Measurements from ENCODE around the gene SNTG2. TPM values are rescaled to one million over a fixed set of nuclear protein-coding genes. Genes with fewer than 3 reads are reported as not detected.

SNTG2 gene
- total RNA-seq, 1 experiment from 2014 or later = 20.5 TPM

- no peak for TF ChIP-seq ZNF281 (CRISPR knock-in tag; IDR thresholded peaks at IDR 0.05)
- TF ChIP-seq MYBL2 (CRISPR knock-in tag; IDR thresholded peaks at IDR 0.05) = no peak
Measured at GRCh38 chr2:1375794-1376193, 425.1 kb downstream of the SNTG2 start (continued).

GRCh38 chr2:1377473-1377872 lies 426.8 kb downstream of the SNTG2 start:
- no peak for DNase-seq (ENCODE audit: low spot score)
- TF ChIP-seq ERG (CRISPR knock-in tag; IDR thresholded peaks at IDR 0.05) (no peak), SOX15 (CRISPR knock-in tag; IDR thresholded peaks at IDR 0.05) (no peak), CREB1 (CRISPR knock-in tag; IDR thresholded peaks at IDR 0.05) (no peak), E2F5 (CRISPR knock-in tag; IDR thresholded peaks at IDR 0.05) (no peak), RELA (CRISPR knock-in tag; IDR thresholded peaks at IDR 0.05; ENCODE audit: borderline replicate concordance) (no peak), ATF1 (CRISPR knock-in tag; IDR thresholded peaks at IDR 0.05) (no peak), TP53 (CRISPR knock-in tag; IDR thresholded peaks at IDR 0.05) (no peak), TEAD4 (CRISPR knock-in tag; IDR thresholded peaks at IDR 0.05) (no peak)
- H3K9me3 Mint-ChIP-seq = no peaks in the 10 kb centered on the region
- peaks cover 30% of the 10 kb centered on the region for H3K27me3 Mint-ChIP-seq (ENCODE audit: low read depth)
- CTCF ChIA-PET = interaction anchor here (0.7 to 1.5 kb wide), 2 partner anchors 13 to 173 kb away, joined by 3 to 4 read pairs; no protein-coding TSS in a partner anchor
- H3K27ac Mint-ChIP-seq = no peak overlapping the region
- ATAC-seq = no peak
- peaks cover 12% of the 10 kb centered on the region for H3K4me1 Mint-ChIP-seq
- POLR2A ChIA-PET = no interaction called here
- H3K36me3 Mint-ChIP-seq = no peaks in the 10 kb centered on the region
- no peak overlapping the region for H3K4me3 Mint-ChIP-seq

GRCh38 chr2:1378456-1379150 lies 428.0 kb downstream of the SNTG2 start:
- H3K27me3 Mint-ChIP-seq (ENCODE audit: low read depth) = peaks cover 39% of the 10 kb centered on the region
- DNase-seq (ENCODE audit: low spot score) (no peak), ATAC-seq (no peak)
- peaks cover 7% of the 10 kb centered on the region for H3K9me3 Mint-ChIP-seq
- peaks cover 12% of the 10 kb centered on the region for H3K4me1 Mint-ChIP-seq
- H3K36me3 Mint-ChIP-seq = no peaks in the 10 kb centered on the region
- H3K27ac Mint-ChIP-seq = no peak overlapping the region
- no peak overlapping the region for H3K4me3 Mint-ChIP-seq
- ChIA-PET CTCF (interaction anchor here (0.7 kb wide), 1 partner anchor 172 kb away, joined by 3 read pairs; no protein-coding TSS in a partner anchor), POLR2A (interaction anchor here (0.7 kb wide), 1 partner anchor 13 kb away, joined by 3 read pairs; no protein-coding TSS in a partner anchor)
- TF ChIP-seq FOXP1 (CRISPR knock-in tag; IDR thresholded peaks at IDR 0.05; ENCODE audit: borderline replicate concordance) (no peak), FOXP4 (CRISPR knock-in tag; IDR thresholded peaks at IDR 0.05) (no peak), GRHL2 (CRISPR knock-in tag; IDR thresholded peaks at IDR 0.05; ENCODE audit: insufficient replicate concordance, severe bottlenecking) (no peak), E2F4 (CRISPR knock-in tag; IDR thresholded peaks at IDR 0.05; ENCODE audit: borderline replicate concordance, low read depth) (no peak), JAZF1 (CRISPR knock-in tag; IDR thresholded peaks at IDR 0.05) (no peak), CREM (CRISPR knock-in tag; IDR thresholded peaks at IDR 0.05) (no peak), ZNF671 (CRISPR knock-in tag; IDR thresholded peaks at IDR 0.05) (no peak), RORB (CRISPR knock-in tag; IDR thresholded peaks at IDR 0.05) (no peak), CREB1 (CRISPR knock-in tag; IDR thresholded peaks at IDR 0.05) (no peak), ZNF423 (CRISPR knock-in tag; IDR thresholded peaks at IDR 0.05) (no peak), ZNF425 (CRISPR knock-in tag; conservative IDR thresholded peaks at IDR 0.05) (no peak), MYBL2 (CRISPR knock-in tag; IDR thresholded peaks at IDR 0.05) (no peak), PRRX2 (CRISPR knock-in tag; IDR thresholded peaks at IDR 0.05) (no peak), ERG (CRISPR knock-in tag; IDR thresholded peaks at IDR 0.05) (no peak)
